NCI-H2196 treated with DMSO at 0.1 percent for 48 hours (cell line): ENCODE data around the gene CCDC30.

Experiments
- DNase-seq: peaks from one replicate; lab custom pipeline; 2025; ENCODE audit not compliant: unreplicated experiment; lab: John Stamatoyannopoulos, UW

The CCDC30 gene

GRCh38 chr1:42689912-42690311 lies 226.8 kb downstream of the CCDC30 start:
- DNase-seq = no peak

- no peak for DNase-seq
Measured at GRCh38 chr1:42690477-42691156, 227.5 kb downstream of the CCDC30 start.

- DNase-seq = no peak
Measured at GRCh38 chr1:42691157-42691498, 228.0 kb downstream of the CCDC30 start.

- no peak for DNase-seq
Measured at GRCh38 chr1:42692461-42692860, 229.4 kb downstream of the CCDC30 start.

GRCh38 chr1:42692911-42693310 lies 229.8 kb downstream of the CCDC30 start:
- DNase-seq = no peak

- DNase-seq = no peak
Measured at GRCh38 chr1:42698081-42698813, 235.2 kb downstream of the CCDC30 start.

- no peak for DNase-seq
Measured at GRCh38 chr1:42700006-42700405, 236.9 kb downstream of the CCDC30 start.

GRCh38 chr1:42703888-42704464 lies 240.9 kb downstream of the CCDC30 start:
- DNase-seq = no peak
